ENCODE data around the gene SRGAP3.

DNA sequence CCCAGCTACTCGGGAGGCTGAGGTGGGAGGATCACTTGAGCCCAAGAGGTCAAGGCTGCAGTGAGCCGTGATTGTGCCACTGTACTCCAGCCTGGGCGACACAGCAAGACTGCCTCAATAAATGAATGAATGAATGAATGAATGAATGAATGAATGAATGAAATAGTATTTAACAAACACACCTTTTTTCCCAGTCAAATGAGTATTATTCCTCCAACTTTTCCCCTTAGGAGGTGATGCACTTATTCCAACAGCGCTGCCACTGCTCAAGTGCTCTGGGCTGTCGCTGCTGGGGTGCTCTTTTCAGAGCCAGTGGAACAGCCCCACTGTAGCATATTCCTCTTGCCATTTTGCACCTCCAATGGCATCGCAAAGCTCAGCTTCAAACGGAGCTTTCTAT lies 219.4 kb downstream of the SRGAP3 start:
- TF ChIP-seq, protein P1, sequence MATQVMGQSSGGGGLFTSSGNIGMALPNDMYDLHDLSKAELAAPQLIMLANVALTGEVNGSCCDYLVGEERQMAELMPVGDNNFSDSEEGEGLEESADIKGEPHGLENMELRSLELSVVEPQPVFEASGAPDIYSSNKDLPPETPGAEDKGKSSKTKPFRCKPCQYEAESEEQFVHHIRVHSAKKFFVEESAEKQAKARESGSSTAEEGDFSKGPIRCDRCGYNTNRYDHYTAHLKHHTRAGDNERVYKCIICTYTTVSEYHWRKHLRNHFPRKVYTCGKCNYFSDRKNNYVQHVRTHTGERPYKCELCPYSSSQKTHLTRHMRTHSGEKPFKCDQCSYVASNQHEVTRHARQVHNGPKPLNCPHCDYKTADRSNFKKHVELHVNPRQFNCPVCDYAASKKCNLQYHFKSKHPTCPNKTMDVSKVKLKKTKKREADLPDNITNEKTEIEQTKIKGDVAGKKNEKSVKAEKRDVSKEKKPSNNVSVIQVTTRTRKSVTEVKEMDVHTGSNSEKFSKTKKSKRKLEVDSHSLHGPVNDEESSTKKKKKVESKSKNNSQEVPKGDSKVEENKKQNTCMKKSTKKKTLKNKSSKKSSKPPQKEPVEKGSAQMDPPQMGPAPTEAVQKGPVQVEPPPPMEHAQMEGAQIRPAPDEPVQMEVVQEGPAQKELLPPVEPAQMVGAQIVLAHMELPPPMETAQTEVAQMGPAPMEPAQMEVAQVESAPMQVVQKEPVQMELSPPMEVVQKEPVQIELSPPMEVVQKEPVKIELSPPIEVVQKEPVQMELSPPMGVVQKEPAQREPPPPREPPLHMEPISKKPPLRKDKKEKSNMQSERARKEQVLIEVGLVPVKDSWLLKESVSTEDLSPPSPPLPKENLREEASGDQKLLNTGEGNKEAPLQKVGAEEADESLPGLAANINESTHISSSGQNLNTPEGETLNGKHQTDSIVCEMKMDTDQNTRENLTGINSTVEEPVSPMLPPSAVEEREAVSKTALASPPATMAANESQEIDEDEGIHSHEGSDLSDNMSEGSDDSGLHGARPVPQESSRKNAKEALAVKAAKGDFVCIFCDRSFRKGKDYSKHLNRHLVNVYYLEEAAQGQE (IDR thresholded peaks at IDR 0.05; ENCODE audit: low read depth, low read length), result no peak
- TF ChIP-seq BCL3 (IDR thresholded peaks at IDR 0.05; ENCODE audit: borderline replicate concordance, insufficient read depth, low read depth, low read length, poor library complexity, severe bottlenecking), result no peak
- TF ChIP-seq, protein P2, sequence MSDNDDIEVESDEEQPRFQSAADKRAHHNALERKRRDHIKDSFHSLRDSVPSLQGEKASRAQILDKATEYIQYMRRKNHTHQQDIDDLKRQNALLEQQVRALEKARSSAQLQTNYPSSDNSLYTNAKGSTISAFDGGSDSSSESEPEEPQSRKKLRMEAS (IDR thresholded peaks at IDR 0.05; ENCODE audit: low read depth, low read length), result no peak
- TF ChIP-seq, protein P3, sequence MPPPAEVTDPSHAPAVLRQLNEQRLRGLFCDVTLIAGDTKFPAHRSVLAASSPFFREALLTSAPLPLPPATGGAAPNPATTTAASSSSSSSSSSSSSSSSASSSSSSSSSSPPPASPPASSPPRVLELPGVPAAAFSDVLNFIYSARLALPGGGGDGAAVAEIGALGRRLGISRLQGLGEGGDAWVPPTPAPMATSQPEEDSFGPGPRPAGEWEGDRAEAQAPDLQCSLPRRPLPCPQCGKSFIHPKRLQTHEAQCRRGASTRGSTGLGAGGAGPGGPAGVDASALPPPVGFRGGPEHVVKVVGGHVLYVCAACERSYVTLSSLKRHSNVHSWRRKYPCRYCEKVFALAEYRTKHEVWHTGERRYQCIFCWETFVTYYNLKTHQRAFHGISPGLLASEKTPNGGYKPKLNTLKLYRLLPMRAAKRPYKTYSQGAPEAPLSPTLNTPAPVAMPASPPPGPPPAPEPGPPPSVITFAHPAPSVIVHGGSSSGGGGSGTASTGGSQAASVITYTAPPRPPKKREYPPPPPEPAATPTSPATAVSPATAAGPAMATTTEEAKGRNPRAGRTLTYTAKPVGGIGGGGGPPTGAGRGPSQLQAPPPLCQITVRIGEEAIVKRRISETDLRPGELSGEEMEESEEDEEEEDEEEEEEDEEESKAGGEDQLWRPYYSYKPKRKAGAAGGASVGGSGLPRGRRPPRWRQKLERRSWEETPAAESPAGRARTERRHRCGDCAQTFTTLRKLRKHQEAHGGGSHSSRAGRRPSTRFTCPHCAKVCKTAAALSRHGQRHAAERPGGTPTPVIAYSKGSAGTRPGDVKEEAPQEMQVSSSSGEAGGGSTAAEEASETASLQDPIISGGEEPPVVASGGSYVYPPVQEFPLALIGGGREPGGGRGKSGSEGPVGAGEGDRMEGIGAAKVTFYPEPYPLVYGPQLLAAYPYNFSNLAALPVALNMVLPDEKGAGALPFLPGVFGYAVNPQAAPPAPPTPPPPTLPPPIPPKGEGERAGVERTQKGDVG (CRISPR knock-in tag; IDR thresholded peaks at IDR 0.05), result no peak
- no peak for TF ChIP-seq ZBED1 (IDR thresholded peaks at IDR 0.05; ENCODE audit: borderline replicate concordance)
- no peak for TF ChIP-seq EZH2 (IDR thresholded peaks at IDR 0.05; ENCODE audit: borderline replicate concordance, control insufficient read depth, low read depth, low read length)
- TF ChIP-seq EP300 (IDR thresholded peaks at IDR 0.05; ENCODE audit: borderline replicate concordance in 1 of 2, control insufficient read depth in 1 of 2, low read depth in 2 of 2, low read length in 2 of 2), result no peak
- TF ChIP-seq CREB1 (IDR thresholded peaks at IDR 0.05; ENCODE audit: low read depth), result no peak
- TF ChIP-seq TAF1 (IDR thresholded peaks at IDR 0.05; ENCODE audit: borderline replicate concordance, low read depth, low read length), result no peak
- TF ChIP-seq SIN3A (IDR thresholded peaks at IDR 0.05; ENCODE audit: low read depth, low read length), result no peak
- TF ChIP-seq CEBPB (IDR thresholded peaks at IDR 0.05; ENCODE audit: borderline replicate concordance in 1 of 2, low read depth in 2 of 2, low read length in 2 of 2), result no peak
